CD4-positive, alpha-beta T cell treated with Interleukin-17A for 1 hour (primary cell): ENCODE results near the gene TOP3A.

Source experiments
- DNase-seq: peaks from one replicate; pipeline ENCODE4 v3.0.0-alpha.2; 2020

Gene TOP3A

GRCh38 chr17:18252160-18252559, 62.6 kb downstream of the TOP3A start:
- no peak for DNase-seq

GRCh38 chr17:18251204-18251603, 63.6 kb downstream of the TOP3A start:
- DNase-seq, result no peak

DNA sequence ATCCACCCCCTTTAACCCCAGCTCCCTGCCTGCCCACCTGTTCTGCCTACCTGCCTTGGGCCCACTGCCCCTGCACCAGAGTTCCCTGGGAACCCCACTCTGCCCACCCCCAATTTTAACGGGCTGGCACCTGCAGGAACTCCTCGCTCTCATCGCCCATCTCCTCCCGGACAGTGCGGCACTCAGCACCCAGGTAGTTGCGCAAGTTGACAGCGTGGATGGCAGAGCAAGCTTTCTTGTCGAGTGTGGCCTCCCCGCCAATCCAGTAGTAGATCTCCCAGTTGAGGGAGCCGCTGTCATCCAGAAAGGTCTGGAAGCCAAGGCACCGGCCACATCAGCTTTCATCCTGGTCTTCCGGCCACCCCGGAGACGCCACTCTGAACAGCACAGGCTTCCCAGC, 64.1 kb downstream of the TOP3A start:
- no peak for DNase-seq

DNA sequence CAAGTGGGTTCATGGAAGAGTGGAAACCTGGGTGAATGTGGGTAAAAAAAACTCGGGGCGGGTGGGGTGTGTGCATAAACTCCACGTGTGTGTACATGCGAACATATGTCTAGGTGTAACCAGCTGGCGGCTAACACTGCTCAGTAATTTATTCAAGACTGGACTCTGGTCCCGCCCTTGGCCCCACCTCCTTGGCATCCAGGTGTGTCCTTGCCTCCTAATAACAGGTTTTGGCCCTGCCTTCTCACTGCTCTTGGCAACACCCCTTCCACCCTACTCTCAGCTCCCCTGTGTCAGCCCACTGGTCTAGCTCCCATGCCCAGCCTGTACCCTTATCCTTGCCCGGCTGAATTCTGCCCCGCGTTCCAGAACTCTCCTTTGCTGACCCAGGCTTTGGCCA, 64.5 kb downstream of the TOP3A start:
- no peak for DNase-seq

- DNase-seq, result no peak
Observed at GRCh38 chr17:18248811-18249210, 66.0 kb downstream of the TOP3A start.

DNA sequence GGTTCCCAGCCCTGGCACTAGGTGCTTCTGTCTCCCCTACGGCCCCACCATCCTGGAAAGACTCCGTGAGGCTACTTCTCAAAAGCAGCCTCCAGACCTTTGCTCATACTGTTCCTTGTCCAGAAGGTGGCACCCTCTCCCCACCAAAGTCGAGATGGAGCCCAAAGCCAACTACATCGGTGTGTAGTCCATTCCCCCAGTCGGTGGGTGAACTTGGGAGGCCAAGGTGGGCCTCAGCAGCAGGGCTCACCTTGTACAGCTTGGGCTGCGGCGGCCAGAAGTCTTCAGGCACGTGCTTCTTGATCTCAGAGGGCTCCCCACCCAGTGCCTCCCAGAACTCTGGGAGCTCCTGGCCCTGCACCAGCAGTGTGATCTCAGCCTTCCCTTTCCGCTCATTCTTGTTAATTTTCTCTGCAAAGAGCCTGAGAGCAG, 66.5 kb downstream of the TOP3A start:
- DNase-seq, result peak; percentile 76

GRCh38 chr17:18247613-18248001, 67.2 kb downstream of the TOP3A start:
- DNase-seq, result no peak

- peak; percentile 28 for DNase-seq
Observed at GRCh38 chr17:18246880-18247612, 67.7 kb downstream of the TOP3A start.

DNA sequence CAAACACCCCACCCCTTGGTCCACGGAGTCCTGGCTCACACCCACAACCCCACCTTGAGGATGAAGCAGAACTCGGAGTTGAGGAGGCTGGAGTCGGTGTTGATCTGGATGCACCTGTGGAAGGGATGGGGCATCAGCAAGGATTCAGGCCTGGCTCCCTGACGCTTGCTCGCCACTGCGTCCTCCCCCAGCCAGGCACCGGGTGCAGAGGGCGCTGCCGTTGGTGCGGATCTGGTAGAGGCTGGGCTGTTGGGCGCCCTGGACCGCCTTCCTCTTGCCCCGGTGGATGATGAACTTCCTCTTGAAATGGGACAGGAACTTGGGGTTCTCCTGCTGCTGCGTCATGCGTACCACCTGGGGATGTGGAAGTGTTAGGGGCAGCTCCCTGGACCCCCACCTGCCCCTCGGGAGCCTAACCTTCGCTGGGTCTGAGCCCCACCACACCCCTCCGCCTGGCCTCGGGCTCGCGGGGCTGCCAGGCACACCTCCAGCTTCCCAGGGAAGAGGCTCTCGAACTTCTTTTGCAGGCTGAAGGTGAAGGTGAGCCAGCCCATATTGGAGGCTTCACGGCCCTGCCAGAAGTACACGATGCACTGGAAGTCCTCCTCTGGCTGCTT, 68.6 kb downstream of the TOP3A start:
- DNase-seq, result no peak

DNA sequence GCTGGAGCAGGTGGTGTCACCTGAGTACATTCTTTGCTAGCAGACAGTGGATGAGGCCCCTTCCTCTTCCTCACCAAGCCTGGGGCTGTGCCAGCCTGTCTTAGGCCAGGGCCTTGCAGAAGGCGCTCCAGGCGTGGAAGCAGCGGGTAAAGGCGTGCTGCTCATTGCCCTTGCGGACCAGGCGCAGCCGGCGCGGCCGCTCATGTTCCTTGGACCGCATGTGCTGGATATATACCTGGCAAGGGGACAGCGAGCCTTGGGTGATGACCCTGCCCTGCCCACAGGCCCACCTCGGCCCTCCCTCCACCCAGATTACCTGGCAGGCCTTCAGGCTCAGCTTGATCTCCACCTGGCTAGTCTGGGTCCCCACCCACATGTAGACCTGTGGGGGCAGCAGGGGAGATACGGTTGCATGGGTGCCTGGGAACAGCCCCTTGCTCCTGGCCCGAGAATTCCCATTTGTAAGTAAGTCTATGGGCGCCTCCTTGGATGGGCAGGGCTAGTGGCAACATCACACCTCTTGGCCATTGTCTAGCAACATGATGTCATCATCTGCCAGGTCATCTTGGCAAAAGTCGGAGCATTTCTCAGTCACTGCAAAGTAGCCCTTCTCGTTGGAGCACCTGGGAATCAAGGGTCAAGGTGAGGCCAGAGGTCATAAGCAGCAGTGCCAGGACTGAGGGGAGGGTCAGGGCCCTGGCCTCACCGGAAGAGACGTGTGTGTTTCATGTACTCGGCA, 69.6 kb downstream of the TOP3A start:
- DNase-seq, result no peak

DNA sequence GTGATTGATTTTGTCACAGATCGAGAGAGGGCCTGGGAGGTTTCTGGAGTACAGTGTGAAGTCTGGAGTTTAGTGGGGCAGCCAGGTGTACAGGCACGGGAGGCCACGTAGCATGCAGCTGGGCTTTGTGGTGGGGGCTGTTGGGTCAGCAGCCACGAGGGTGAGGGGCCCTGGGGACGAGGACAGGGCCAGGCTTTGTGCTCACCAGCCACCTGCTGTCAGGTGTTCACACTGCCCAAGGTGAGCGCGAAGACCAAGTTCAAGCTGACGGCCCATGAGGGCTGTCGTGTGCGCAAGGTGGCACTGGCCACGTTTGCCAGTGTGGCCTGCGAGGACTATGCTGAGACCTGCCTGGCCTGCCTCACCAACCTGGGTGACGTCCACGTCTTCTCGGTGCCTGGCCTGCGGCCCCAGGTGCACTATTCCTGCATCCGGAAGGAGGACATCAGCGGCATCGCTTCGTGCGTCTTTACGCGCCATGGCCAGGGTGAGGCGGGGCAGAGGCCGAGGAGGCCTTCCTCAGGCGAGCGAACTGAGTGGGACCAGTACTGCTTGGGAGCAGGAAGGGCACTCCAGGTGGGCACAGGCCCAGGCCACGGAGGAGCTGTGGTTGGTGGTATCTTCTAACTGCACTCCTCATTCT, 73.4 kb downstream of the TOP3A start:
- no peak for DNase-seq

DNA sequence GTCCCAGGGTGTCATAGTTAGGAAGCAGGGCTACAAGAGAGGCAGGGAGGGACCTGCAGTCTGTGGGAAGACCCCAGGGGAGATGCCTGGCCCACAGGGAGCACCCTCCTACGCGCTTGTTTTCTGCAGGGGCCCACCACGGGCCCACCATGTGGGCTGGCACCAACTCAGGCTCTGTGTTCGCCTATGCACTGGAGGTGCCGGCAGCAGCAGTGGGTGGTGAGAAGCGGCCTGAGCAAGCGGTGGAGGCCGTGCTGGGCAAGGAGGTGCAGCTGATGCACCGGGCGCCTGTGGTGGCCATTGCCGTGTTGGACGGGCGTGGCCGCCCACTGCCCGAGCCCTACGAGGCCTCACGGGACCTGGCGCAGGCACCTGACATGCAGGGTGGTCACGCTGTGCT, 74.3 kb downstream of the TOP3A start:
- no peak for DNase-seq

DNA sequence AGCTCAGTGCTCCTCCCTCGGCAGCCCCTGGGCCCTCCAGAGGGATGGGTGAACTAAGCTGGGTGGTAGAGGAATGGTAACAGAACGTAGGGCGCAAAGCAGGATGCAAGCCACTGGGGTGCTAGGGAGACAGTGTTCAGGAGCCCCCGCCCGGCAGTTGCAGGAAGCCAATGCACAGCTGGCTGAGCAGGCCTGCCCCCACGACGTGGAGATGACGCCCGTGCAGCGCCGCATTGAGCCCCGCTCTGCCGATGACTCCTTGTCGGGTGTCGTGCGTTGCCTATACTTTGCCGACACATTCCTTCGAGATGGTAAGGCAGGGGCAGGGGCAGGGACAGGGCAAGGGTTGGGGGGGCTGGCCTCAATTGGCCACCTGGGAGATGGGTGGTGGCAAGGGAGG, 76.5 kb downstream of the TOP3A start:
- no peak for DNase-seq

- no peak for DNase-seq
Observed at GRCh38 chr17:18237461-18237860, 77.3 kb downstream of the TOP3A start.

DNA sequence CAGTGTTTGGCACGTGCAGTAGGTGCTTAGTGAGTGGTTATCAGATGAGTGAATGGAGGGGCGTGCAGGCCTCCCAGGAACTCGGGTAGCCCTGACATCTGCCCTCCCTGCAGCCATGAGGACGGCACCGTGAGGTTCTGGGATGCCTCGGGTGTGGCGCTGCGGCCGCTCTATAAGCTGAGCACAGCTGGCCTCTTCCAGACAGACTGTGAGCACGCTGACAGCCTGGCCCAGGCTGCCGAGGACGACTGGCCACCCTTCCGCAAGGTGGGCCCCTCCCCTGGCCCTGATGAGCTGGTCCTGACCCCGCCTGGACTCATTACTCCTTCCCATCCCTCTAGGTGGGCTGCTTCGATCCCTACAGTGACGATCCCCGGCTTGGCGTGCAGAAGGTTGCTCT, 78.3 kb downstream of the TOP3A start:
- no peak for DNase-seq

GRCh38 chr17:18235743-18236256, 79.0 kb downstream of the TOP3A start:
- DNase-seq, result no peak

DNA sequence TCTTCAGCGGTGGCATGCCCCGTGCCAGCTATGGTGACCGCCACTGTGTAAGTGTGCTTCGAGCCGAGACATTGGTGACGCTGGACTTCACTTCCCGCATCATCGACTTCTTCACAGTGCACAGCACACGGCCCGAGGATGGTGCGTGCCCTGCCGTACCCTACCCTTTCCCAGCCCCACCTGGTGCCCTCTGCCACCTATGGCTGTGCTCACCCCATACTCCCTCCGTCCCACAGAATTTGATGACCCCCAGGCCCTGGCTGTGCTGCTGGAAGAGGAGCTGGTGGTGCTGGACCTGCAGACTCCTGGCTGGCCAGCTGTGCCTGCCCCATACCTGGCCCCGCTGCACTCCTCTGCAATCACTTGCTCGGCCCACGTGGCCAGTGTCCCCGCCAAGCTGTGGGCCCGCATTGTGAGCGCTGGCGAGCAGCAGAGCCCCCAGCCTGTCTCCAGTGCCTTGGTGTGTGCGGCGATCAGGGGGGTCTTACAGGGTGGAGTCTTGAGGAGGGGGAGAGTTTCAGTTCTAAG, 79.9 kb downstream of the TOP3A start:
- no peak for DNase-seq

DNA sequence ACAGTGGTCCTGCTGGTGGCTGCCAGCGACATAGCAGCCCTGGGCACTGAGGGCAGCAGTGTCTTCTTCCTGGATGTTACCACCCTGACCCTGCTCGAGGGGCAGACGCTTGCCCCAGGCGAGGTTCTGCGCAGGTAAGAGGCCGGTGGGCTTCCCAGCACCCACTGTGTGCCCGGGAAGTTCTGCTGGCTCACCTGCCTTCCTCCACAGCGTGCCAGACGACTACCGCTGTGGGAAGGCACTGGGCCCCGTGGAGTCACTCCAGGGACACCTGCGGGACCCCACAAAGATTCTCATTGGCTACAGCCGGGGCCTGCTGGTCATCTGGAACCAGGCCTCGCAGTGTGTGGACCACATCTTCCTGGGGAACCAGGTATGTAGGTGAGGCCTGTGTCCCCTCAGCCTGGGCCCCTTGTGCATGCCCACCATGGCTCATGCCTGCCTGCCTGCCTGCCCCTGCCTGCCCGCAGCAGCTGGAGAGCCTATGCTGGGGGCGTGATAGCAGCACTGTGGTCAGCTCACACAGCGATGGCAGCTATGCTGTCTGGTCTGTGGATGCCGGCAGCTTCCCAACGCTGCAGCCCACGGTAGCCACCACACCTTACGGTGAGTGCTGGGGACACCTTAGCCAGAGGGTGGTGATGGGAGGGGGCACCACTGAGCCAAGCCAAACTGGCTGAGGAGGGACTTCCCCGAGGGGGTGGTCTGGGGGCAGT, 80.8 kb downstream of the TOP3A start:
- DNase-seq, result no peak

GRCh38 chr17:18231164-18231563, 83.6 kb downstream of the TOP3A start:
- no peak for DNase-seq

GRCh38 chr17:18230288-18231141, 84.3 kb downstream of the TOP3A start:
- DNase-seq, result no peak

GRCh38 chr17:18229771-18230170, 85.0 kb downstream of the TOP3A start:
- no peak for DNase-seq
